RWPE1 (cell line): ENCODE data around the gene ALDH8A1.

Experiments used
- CTCF ChIA-PET: fragments of 350-600 bp; sonication (Branson Sonifier 250); formaldehyde crosslinking; extraction: SDS; loops from one replicate; lab custom pipeline; 2021; lab: Yijun Ruan, JAX
- POLR2A ChIA-PET: fragments of 400-600 bp; formaldehyde crosslinking; extraction: SDS; loops from one replicate; lab custom pipeline; 2020; ENCODE audit warnings: antibody characterized with exemption; ENCODE audit not compliant: low non-redundant PET; lab: Yijun Ruan, JAX
- DNase-seq: peaks from one replicate; pipeline ENCODE4 v3.0.0; 2012; ENCODE audit warnings: low spot score
- H3K27ac ChIP-seq: fragments of 450-650 bp; 2 replicates; pipeline ENCODE4 v1.5.1; 2017
- CTCF ChIP-seq: fragments of 450-650 bp; conservative IDR thresholded peaks from 2 replicates; pipeline ENCODE4 v1.5.1; 2017; ENCODE audit warnings: low read depth, mild to moderate bottlenecking

Gene ALDH8A1

GRCh38 chr6:134936476-134936875, 13.4 kb downstream of the ALDH8A1 start:
- POLR2A ChIA-PET, result no interaction called here

GRCh38 chr6:134934793-134935485, 15.0 kb downstream of the ALDH8A1 start:
- TF ChIP-seq CTCF, result no peak
- no peak for DNase-seq
- ChIA-PET CTCF (no interaction called here), POLR2A (no interaction called here)
- no peak overlapping the region for H3K27ac ChIP-seq

More at GRCh38 chr6:134936476-134936875, 13.4 kb downstream of the ALDH8A1 start:
- no peak for DNase-seq
- CTCF ChIA-PET, result no interaction called here
- no peak overlapping the region for H3K27ac ChIP-seq
- no peak for TF ChIP-seq CTCF

GRCh38 chr6:134932535-134933470, 17.1 kb downstream of the ALDH8A1 start:
- CTCF ChIA-PET, result interaction anchor here (0.6 to 0.8 kb wide), 2 partner anchors 50 to 809 kb away, joined by 3 to 4 read pairs; no protein-coding TSS in a partner anchor
- POLR2A ChIA-PET, result no interaction called here
- DNase-seq, result no peak
- TF ChIP-seq CTCF, result no peak
- no peak overlapping the region for H3K27ac ChIP-seq

GRCh38 chr6:134932098-134932497, 17.8 kb downstream of the ALDH8A1 start:
- POLR2A ChIA-PET, result no interaction called here
- no peak overlapping the region for H3K27ac ChIP-seq
- TF ChIP-seq CTCF, result no peak
- no peak for DNase-seq
- CTCF ChIA-PET, result interaction anchor here (0.8 kb wide), 1 partner anchor 49 kb away, joined by 4 read pairs; no protein-coding TSS in a partner anchor

- ChIA-PET POLR2A (no interaction called here), CTCF (no interaction called here)
- no peak overlapping the region for H3K27ac ChIP-seq
- DNase-seq, result no peak
- TF ChIP-seq CTCF, result no peak
Observed at GRCh38 chr6:134930463-134930862, 19.4 kb downstream of the ALDH8A1 start.

- ChIA-PET CTCF (interaction anchor here (1.4 kb wide), 1 partner anchor 11 kb away, joined by 3 read pairs; no protein-coding TSS in a partner anchor), POLR2A (no interaction called here)
- TF ChIP-seq CTCF, result no peak
- no peak for DNase-seq
- H3K27ac ChIP-seq, result no peak overlapping the region
Observed at GRCh38 chr6:134928151-134928900, 21.6 kb downstream of the ALDH8A1 start.
